ENCODE data around the gene ADRB1.

ADRB1 gene

GRCh38 chr10:114059561-114059960 lies 15.9 kb downstream of the ADRB1 start:
- H3K27ac ChIP-seq (ENCODE audit: low read depth, low read length), result no peak overlapping the region
- H3K4me1 ChIP-seq (ENCODE audit: control insufficient read depth, insufficient read depth, low read length), result peaks cover 11% of the 10 kb centered on the region
- H3K36me3 ChIP-seq (ENCODE audit: control insufficient read depth, insufficient read depth, low read length), result no peaks in the 10 kb centered on the region
- no peaks in the 10 kb centered on the region for H3K27me3 ChIP-seq (ENCODE audit: control insufficient read depth, insufficient read depth, low read length)
- H3K9ac ChIP-seq (ENCODE audit: low read length), result no peak overlapping the region
- no peak overlapping the region for H3K4me3 ChIP-seq (ENCODE audit: low read depth, low read length)
- no peaks in the 10 kb centered on the region for H3K9me3 ChIP-seq (ENCODE audit: control insufficient read depth, insufficient read depth, low read depth, low read length)

DNA sequence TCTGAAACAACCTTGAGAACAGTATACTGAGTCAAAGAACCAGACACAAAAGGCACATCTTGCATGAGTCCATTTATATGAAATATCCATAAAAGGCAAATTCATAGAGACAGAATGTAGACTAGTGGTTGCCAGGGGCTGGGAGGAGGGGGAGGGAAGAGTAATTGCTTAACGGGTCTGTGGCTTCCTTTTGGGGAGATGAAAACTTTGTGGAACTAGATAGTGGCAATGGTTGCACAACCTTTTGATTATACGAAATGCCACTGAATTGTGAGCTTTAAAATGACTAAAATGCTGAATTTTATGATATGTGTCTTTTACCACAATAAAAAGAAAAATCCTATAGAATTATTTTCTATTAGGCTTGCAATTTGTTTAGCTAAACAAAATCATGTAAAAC lies 16.8 kb downstream of the ADRB1 start:
- Histone ChIP-seq H3K27me3 (ENCODE audit: control insufficient read depth, insufficient read depth, low read length) (no peaks in the 10 kb centered on the region), H3K36me3 (ENCODE audit: control insufficient read depth, insufficient read depth, low read length) (no peaks in the 10 kb centered on the region), H3K4me3 (ENCODE audit: low read depth, low read length) (no peak overlapping the region), H3K27ac (ENCODE audit: low read depth, low read length) (no peak overlapping the region), H3K4me1 (ENCODE audit: control insufficient read depth, insufficient read depth, low read length) (peaks cover 11% of the 10 kb centered on the region), H3K9ac (ENCODE audit: low read length) (no peak overlapping the region), H3K9me3 (ENCODE audit: control insufficient read depth, insufficient read depth, low read depth, low read length) (no peaks in the 10 kb centered on the region)

GRCh38 chr10:114061148-114061547 lies 17.5 kb downstream of the ADRB1 start:
- Histone ChIP-seq H3K9me3 (ENCODE audit: control insufficient read depth, insufficient read depth, low read depth, low read length) (no peaks in the 10 kb centered on the region), H3K27ac (ENCODE audit: low read depth, low read length) (no peak overlapping the region), H3K4me3 (ENCODE audit: low read depth, low read length) (no peak overlapping the region), H3K27me3 (ENCODE audit: control insufficient read depth, insufficient read depth, low read length) (no peaks in the 10 kb centered on the region), H3K36me3 (ENCODE audit: control insufficient read depth, insufficient read depth, low read length) (no peaks in the 10 kb centered on the region), H3K4me1 (ENCODE audit: control insufficient read depth, insufficient read depth, low read length) (peaks cover 11% of the 10 kb centered on the region), H3K9ac (ENCODE audit: low read length) (no peak overlapping the region)

DNA sequence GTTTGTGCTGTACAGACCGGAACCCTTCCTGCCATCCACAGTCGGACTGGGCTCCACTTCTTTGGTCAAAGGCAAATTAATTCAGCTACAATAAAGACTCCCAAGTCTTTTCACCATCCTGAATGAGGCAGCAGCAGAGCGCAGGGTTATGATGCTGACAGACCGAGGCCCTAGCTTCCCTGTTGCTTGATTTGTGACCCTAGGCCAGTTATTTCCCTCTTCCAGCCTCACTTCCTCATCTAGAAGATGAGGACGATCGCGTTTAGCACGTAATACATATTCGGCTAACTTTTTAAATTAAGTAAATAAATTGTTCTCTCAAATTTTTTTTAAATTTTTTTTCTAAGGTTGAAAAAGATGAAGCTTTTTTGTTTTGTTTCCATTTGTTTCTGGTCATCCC lies 18.1 kb downstream of the ADRB1 start:
- Histone ChIP-seq H3K4me3 (ENCODE audit: low read depth, low read length) (no peak overlapping the region), H3K9me3 (ENCODE audit: control insufficient read depth, insufficient read depth, low read depth, low read length) (no peaks in the 10 kb centered on the region), H3K27ac (ENCODE audit: low read depth, low read length) (no peak overlapping the region), H3K4me1 (ENCODE audit: control insufficient read depth, insufficient read depth, low read length) (peaks cover 11% of the 10 kb centered on the region), H3K27me3 (ENCODE audit: control insufficient read depth, insufficient read depth, low read length) (no peaks in the 10 kb centered on the region), H3K9ac (ENCODE audit: low read length) (no peak overlapping the region), H3K36me3 (ENCODE audit: control insufficient read depth, insufficient read depth, low read length) (no peaks in the 10 kb centered on the region)

GRCh38 chr10:114064151-114065048 lies 20.7 kb downstream of the ADRB1 start:
- Histone ChIP-seq H3K27me3 (ENCODE audit: control insufficient read depth, insufficient read depth, low read length) (no peaks in the 10 kb centered on the region), H3K27ac (ENCODE audit: low read depth, low read length) (no peak overlapping the region), H3K4me1 (ENCODE audit: control insufficient read depth, insufficient read depth, low read length) (peaks cover 11% of the 10 kb centered on the region), H3K36me3 (ENCODE audit: control insufficient read depth, insufficient read depth, low read length) (no peaks in the 10 kb centered on the region), H3K9me3 (ENCODE audit: control insufficient read depth, insufficient read depth, low read depth, low read length) (no peaks in the 10 kb centered on the region), H3K4me3 (ENCODE audit: low read depth, low read length) (no peak overlapping the region), H3K9ac (ENCODE audit: low read length) (no peak overlapping the region)

- Histone ChIP-seq H3K27me3 (ENCODE audit: control insufficient read depth, insufficient read depth, low read length) (no peaks in the 10 kb centered on the region), H3K27ac (ENCODE audit: low read depth, low read length) (no peak overlapping the region), H3K36me3 (ENCODE audit: control insufficient read depth, insufficient read depth, low read length) (no peaks in the 10 kb centered on the region), H3K9me3 (ENCODE audit: control insufficient read depth, insufficient read depth, low read depth, low read length) (no peaks in the 10 kb centered on the region), H3K4me3 (ENCODE audit: low read depth, low read length) (no peak overlapping the region), H3K4me1 (ENCODE audit: control insufficient read depth, insufficient read depth, low read length) (peaks cover 11% of the 10 kb centered on the region), H3K9ac (ENCODE audit: low read length) (no peak overlapping the region)
These were observed 21.4 kb downstream of the ADRB1 start for GRCh38 chr10:114065049-114065435.

DNA sequence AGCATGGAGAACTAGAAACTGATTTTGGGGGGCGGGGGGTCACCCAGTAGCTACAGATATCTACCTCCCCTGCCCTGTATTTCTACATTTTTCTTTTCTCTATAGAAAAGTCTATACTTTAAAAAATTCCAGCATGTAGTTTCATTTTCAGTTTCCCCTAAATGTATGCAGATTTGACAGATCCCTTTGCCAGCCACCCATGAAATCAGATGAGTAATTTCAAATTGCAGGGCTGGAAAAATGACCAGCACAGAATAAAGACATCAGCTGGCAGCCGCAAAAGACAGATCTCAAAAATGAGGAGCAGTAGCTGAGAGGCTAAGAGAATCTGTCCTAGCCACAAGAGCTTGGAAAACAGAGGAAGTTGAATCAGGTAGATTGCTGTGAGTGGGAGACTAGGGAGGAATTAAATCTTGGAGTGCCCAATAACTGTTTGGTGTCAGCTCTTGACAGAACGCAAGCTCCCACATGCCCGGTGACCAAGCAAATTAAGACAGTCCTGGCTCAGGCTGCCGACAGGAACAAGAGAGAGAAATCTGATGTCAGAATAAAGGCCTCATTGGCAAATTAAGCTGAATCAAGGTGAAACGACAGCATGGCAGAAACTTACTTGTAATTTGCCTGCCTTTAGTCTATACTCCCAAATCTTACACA lies 24.5 kb downstream of the ADRB1 start:
- H3K36me3 ChIP-seq (ENCODE audit: control insufficient read depth, insufficient read depth, low read length), result no peaks in the 10 kb centered on the region
- no peak overlapping the region for H3K9ac ChIP-seq (ENCODE audit: low read length)
- no peak overlapping the region for H3K27ac ChIP-seq (ENCODE audit: low read depth, low read length)
- H3K9me3 ChIP-seq (ENCODE audit: control insufficient read depth, insufficient read depth, low read depth, low read length), result no peaks in the 10 kb centered on the region
- no peaks in the 10 kb centered on the region for H3K27me3 ChIP-seq (ENCODE audit: control insufficient read depth, insufficient read depth, low read length)
- no peaks in the 10 kb centered on the region for H3K4me1 ChIP-seq (ENCODE audit: control insufficient read depth, insufficient read depth, low read length)
- H3K4me3 ChIP-seq (ENCODE audit: low read depth, low read length), result no peak overlapping the region

- no peaks in the 10 kb centered on the region for H3K27me3 ChIP-seq (ENCODE audit: control insufficient read depth, insufficient read depth, low read length)
- H3K27ac ChIP-seq (ENCODE audit: low read depth, low read length), result no peak overlapping the region
- H3K9ac ChIP-seq (ENCODE audit: low read length), result no peak overlapping the region
- no peaks in the 10 kb centered on the region for H3K4me1 ChIP-seq (ENCODE audit: control insufficient read depth, insufficient read depth, low read length)
- no peak overlapping the region for H3K4me3 ChIP-seq (ENCODE audit: low read depth, low read length)
- no peaks in the 10 kb centered on the region for H3K9me3 ChIP-seq (ENCODE audit: control insufficient read depth, insufficient read depth, low read depth, low read length)
- no peaks in the 10 kb centered on the region for H3K36me3 ChIP-seq (ENCODE audit: control insufficient read depth, insufficient read depth, low read length)
These were observed 27.0 kb downstream of the ADRB1 start for GRCh38 chr10:114070710-114071109.

DNA sequence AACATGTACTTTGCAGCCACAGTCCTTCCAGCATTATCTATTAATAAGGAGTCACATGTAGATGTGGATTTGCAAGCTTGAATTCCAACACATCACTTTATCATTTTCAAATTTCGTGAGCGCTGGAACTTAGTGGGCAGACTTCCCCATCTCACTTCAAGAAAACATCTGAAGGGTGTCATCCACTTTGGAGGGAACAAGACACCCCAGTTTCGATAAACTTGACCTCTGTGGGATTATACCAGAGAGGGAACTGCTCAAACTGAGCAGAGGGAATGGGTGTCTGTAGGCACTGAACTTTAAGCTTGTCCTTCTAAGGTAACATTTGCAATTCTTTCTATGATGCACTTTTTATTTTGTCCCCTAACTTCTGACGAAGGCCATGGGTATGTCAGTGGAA lies 27.5 kb downstream of the ADRB1 start:
- no peak overlapping the region for H3K27ac ChIP-seq (ENCODE audit: low read depth, low read length)
- no peaks in the 10 kb centered on the region for H3K4me1 ChIP-seq (ENCODE audit: control insufficient read depth, insufficient read depth, low read length)
- no peak overlapping the region for H3K9ac ChIP-seq (ENCODE audit: low read length)
- no peak overlapping the region for H3K4me3 ChIP-seq (ENCODE audit: low read depth, low read length)
- no peaks in the 10 kb centered on the region for H3K27me3 ChIP-seq (ENCODE audit: control insufficient read depth, insufficient read depth, low read length)
- H3K9me3 ChIP-seq (ENCODE audit: control insufficient read depth, insufficient read depth, low read depth, low read length), result no peaks in the 10 kb centered on the region
- no peaks in the 10 kb centered on the region for H3K36me3 ChIP-seq (ENCODE audit: control insufficient read depth, insufficient read depth, low read length)

- Histone ChIP-seq H3K9me3 (ENCODE audit: control insufficient read depth, insufficient read depth, low read depth, low read length) (no peaks in the 10 kb centered on the region), H3K27me3 (ENCODE audit: control insufficient read depth, insufficient read depth, low read length) (no peaks in the 10 kb centered on the region), H3K27ac (ENCODE audit: low read depth, low read length) (no peak overlapping the region), H3K9ac (ENCODE audit: low read length) (no peak overlapping the region), H3K36me3 (ENCODE audit: control insufficient read depth, insufficient read depth, low read length) (no peaks in the 10 kb centered on the region), H3K4me3 (ENCODE audit: low read depth, low read length) (no peak overlapping the region), H3K4me1 (ENCODE audit: control insufficient read depth, insufficient read depth, low read length) (no peaks in the 10 kb centered on the region)
These were observed 29.9 kb downstream of the ADRB1 start for GRCh38 chr10:114073395-114074186.

DNA sequence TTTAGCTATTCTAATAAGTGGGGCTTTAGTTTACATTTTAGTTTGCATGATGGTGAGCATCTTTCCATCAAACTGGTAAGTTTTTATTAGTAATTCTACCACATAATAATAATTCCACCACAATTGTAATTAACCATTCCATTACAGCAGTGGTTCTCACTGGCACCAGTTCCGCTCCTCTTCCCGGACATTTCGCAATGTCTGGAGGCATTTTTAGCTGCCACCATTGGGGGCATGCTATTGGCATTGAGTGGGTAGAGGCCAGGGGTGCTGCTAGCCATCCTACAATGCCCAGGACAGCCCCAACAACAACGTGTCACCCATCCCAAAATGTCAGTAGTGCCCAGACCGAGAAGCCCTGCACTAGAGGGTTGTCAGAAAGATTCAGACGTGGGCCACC lies 31.4 kb downstream of the ADRB1 start:
- Histone ChIP-seq H3K4me3 (ENCODE audit: low read depth, low read length) (no peak overlapping the region), H3K4me1 (ENCODE audit: control insufficient read depth, insufficient read depth, low read length) (no peaks in the 10 kb centered on the region), H3K27me3 (ENCODE audit: control insufficient read depth, insufficient read depth, low read length) (no peaks in the 10 kb centered on the region), H3K27ac (ENCODE audit: low read depth, low read length) (no peak overlapping the region), H3K9me3 (ENCODE audit: control insufficient read depth, insufficient read depth, low read depth, low read length) (no peaks in the 10 kb centered on the region), H3K9ac (ENCODE audit: low read length) (no peak overlapping the region), H3K36me3 (ENCODE audit: control insufficient read depth, insufficient read depth, low read length) (no peaks in the 10 kb centered on the region)

Measured in HUES6 (cell line).